ENCODE results near the gene RFX6. TPM values are rescaled to one million over a fixed set of nuclear protein-coding genes. Genes with fewer than 3 reads are reported as not detected.

The RFX6 gene
- total RNA-seq, 1 experiment from 2014 or later = not detected

- peaks cover 14% of the 10 kb centered on the region for H3K27me3 ChIP-seq (ENCODE audit: insufficient read depth, low read length)
- no CpG with 5 or more reads among the region's 4 CpGs for WGBS (ENCODE audit: extremely low coverage, insufficient read length, low lambda C conversion rate)
Measured at GRCh38 chr6:116872771-116873170, 4.3 kb upstream of the RFX6 start.

More at GRCh38 chr6:116872771-116873170, 4.3 kb upstream of the RFX6 start:
- H2AK5ac ChIP-seq (ENCODE audit: insufficient read length, low read length) = no peak overlapping the region
- Mint-ChIP-seq H3K9me3 (peaks cover 9 to 11% of the 10 kb centered on the region in 2 experiments), H3K4me3 (no peak overlapping the region), H3K4me1 (peaks cover 8 to 11% of the 10 kb centered on the region in 2 experiments), H3K27me3 (ENCODE audit: low read depth) (peaks cover 46% of the 10 kb centered on the region), H3K27ac (no peak overlapping the region), H3K36me3 (ENCODE audit: insufficient read depth in 1 of 3, low read depth in 3 of 3) (peaks cover 0 to 5% (median 3%) of the 10 kb centered on the region in 3 experiments; a peak in 4 of 7 replicates)
- H3K56ac ChIP-seq (ENCODE audit: insufficient read length, low read depth, low read length) = no peak overlapping the region
- no peaks in the 10 kb centered on the region for H3K4me1 ChIP-seq (ENCODE audit: insufficient read depth, low read length)
- no peak overlapping the region for H3K14ac ChIP-seq (ENCODE audit: insufficient read depth, low read length)
- H4K20me1 ChIP-seq (ENCODE audit: control insufficient read depth, insufficient read depth, insufficient read length) = no peaks in the 10 kb centered on the region
- H4K5ac ChIP-seq (ENCODE audit: insufficient read length, low read depth, low read length) = no peak overlapping the region
- H3K23ac ChIP-seq (ENCODE audit: insufficient read length, low read depth, low read length) = no peak overlapping the region
- H3K9ac ChIP-seq (ENCODE audit: extremely low read depth, insufficient read length, low read length) = no peak overlapping the region
- no peak overlapping the region for H2BK120ac ChIP-seq (ENCODE audit: low read depth, low read length, poor library complexity, severe bottlenecking)
- no peak overlapping the region for H3T11ph ChIP-seq (ENCODE audit: low read length)
- no peak overlapping the region for H2BK20ac ChIP-seq (ENCODE audit: low read depth, low read length, poor library complexity, severe bottlenecking)
- no peak overlapping the region for H3K18ac ChIP-seq (ENCODE audit: insufficient read length, low read depth, low read length)
- no peak overlapping the region for H3K27ac ChIP-seq (ENCODE audit: insufficient read length, low read depth, low read length)
- no peak overlapping the region for H3K4ac ChIP-seq (ENCODE audit: low read depth, low read length)
- no peak overlapping the region for H2BK12ac ChIP-seq (ENCODE audit: insufficient read length, low read depth, low read length)
- H3K79me2 ChIP-seq (ENCODE audit: insufficient read depth, low read length) = no peaks in the 10 kb centered on the region
- no peak overlapping the region for H2BK15ac ChIP-seq (ENCODE audit: low read depth, low read length)
- no peak for DNase-seq
- H3K9me3 ChIP-seq (ENCODE audit: control insufficient read depth, low read depth, low read length) = no peaks in the 10 kb centered on the region
- no peak for TF ChIP-seq CTCF (conservative IDR thresholded peaks at IDR 0.05)
- H3K4me2 ChIP-seq (ENCODE audit: insufficient read depth, insufficient read length, low read length) = no peak overlapping the region
- H2AFZ ChIP-seq (ENCODE audit: low read length) = no peak overlapping the region
- H3K79me1 ChIP-seq (ENCODE audit: insufficient read depth, low read depth, low read length, poor library complexity, severe bottlenecking) = no peaks in the 10 kb centered on the region
- H3K23me2 ChIP-seq (ENCODE audit: insufficient read length, low read depth, low read length, poor library complexity, severe bottlenecking) = peaks cover 11% of the 10 kb centered on the region
- no peak overlapping the region for H4K91ac ChIP-seq (ENCODE audit: insufficient read length, low read depth, low read length)
- no peak overlapping the region for H2BK5ac ChIP-seq (ENCODE audit: insufficient read length, low read length)
- no peak overlapping the region for H4K8ac ChIP-seq (replicated peaks; ENCODE audit: insufficient read length, low read depth, low read length)

All from H9 (cell line).